Measurements from ENCODE around the gene NOX1.

- TF ChIP-seq CTCF (IDR thresholded peaks at IDR 0.05; ENCODE audit: poor library complexity) (no peak), EZH2 (IDR thresholded peaks at IDR 0.05; ENCODE audit: borderline replicate concordance) (no peak)
Observed at GRCh38 chrX:100915562-100915961, 41.4 kb upstream of the NOX1 start.

Data from hepatocyte (in vitro differentiated cells).